ENCODE results near the gene G6PC1.

The G6PC1 gene

GRCh38 chr17:42928714-42929496 lies 28.3 kb downstream of the G6PC1 start:
- no peak for TF ChIP-seq TEAD4 (IDR thresholded peaks at IDR 0.05)
- TF ChIP-seq FOXM1 (IDR thresholded peaks at IDR 0.05; ENCODE audit: borderline replicate concordance, low read depth) = no peak
- no peak for TF ChIP-seq TCF12 (IDR thresholded peaks at IDR 0.05; ENCODE audit: low read depth)
- TF ChIP-seq TAF1 (IDR thresholded peaks at IDR 0.05; ENCODE audit: low read depth) = no peak
- no peak for TF ChIP-seq CEBPB (IDR thresholded peaks at IDR 0.05)
- no peak for TF ChIP-seq EGR1 (IDR thresholded peaks at IDR 0.05)
- TF ChIP-seq YY1 (IDR thresholded peaks at IDR 0.05; ENCODE audit: low read depth) = no peak
- no peak for TF ChIP-seq MAX (IDR thresholded peaks at IDR 0.05)
- TF ChIP-seq RAD21 (IDR thresholded peaks at IDR 0.05; ENCODE audit: low read depth) = peak; percentile 63

- TF ChIP-seq CEBPB (IDR thresholded peaks at IDR 0.05) = no peak
- TF ChIP-seq NFIC (IDR thresholded peaks at IDR 0.05) = no peak
- TF ChIP-seq FOXM1 (IDR thresholded peaks at IDR 0.05; ENCODE audit: borderline replicate concordance, low read depth) = no peak
- no peak for TF ChIP-seq ZBTB7A (IDR thresholded peaks at IDR 0.05; ENCODE audit: low read depth)
- TF ChIP-seq TAF1 (IDR thresholded peaks at IDR 0.05; ENCODE audit: low read depth) = no peak
- TF ChIP-seq MAX (IDR thresholded peaks at IDR 0.05) = no peak
- no peak for TF ChIP-seq USF1 (IDR thresholded peaks at IDR 0.05)
- no peak for TF ChIP-seq EGR1 (IDR thresholded peaks at IDR 0.05)
- no peak for TF ChIP-seq REST (IDR thresholded peaks at IDR 0.05; ENCODE audit: low read depth)
- no peak for TF ChIP-seq CREB1 (IDR thresholded peaks at IDR 0.05; ENCODE audit: low read depth)
- no peak for TF ChIP-seq YY1 (IDR thresholded peaks at IDR 0.05; ENCODE audit: low read depth)
These were observed 28.9 kb downstream of the G6PC1 start for GRCh38 chr17:42929497-42929844.

GRCh38 chr17:42937712-42938596 lies 37.4 kb downstream of the G6PC1 start:
- TF ChIP-seq EP300 (IDR thresholded peaks at IDR 0.05; ENCODE audit: borderline replicate concordance) = no peak
- no peak for TF ChIP-seq MAX (IDR thresholded peaks at IDR 0.05)
- TF ChIP-seq ZBTB7A (IDR thresholded peaks at IDR 0.05; ENCODE audit: low read depth) = no peak
- no peak for TF ChIP-seq USF1 (IDR thresholded peaks at IDR 0.05)
- TF ChIP-seq RAD21 (IDR thresholded peaks at IDR 0.05; ENCODE audit: low read depth) = peak; percentile 90
- no peak for TF ChIP-seq YY1 (IDR thresholded peaks at IDR 0.05; ENCODE audit: low read depth)
- TF ChIP-seq REST (IDR thresholded peaks at IDR 0.05; ENCODE audit: low read depth) = no peak

- no peak for TF ChIP-seq EGR1 (IDR thresholded peaks at IDR 0.05)
These were observed 43.6 kb downstream of the G6PC1 start for GRCh38 chr17:42944211-42944610.

GRCh38 chr17:42946812-42947211 lies 46.2 kb downstream of the G6PC1 start:
- TF ChIP-seq EGR1 (IDR thresholded peaks at IDR 0.05) = no peak
- TF ChIP-seq MAX (IDR thresholded peaks at IDR 0.05) = no peak
- TF ChIP-seq TAF1 (IDR thresholded peaks at IDR 0.05; ENCODE audit: low read depth) = no peak
- TF ChIP-seq TEAD4 (IDR thresholded peaks at IDR 0.05) = no peak
- no peak for TF ChIP-seq NFIC (IDR thresholded peaks at IDR 0.05)
- no peak for TF ChIP-seq TCF12 (IDR thresholded peaks at IDR 0.05; ENCODE audit: low read depth)
- no peak for TF ChIP-seq USF1 (IDR thresholded peaks at IDR 0.05)
- TF ChIP-seq EP300 (IDR thresholded peaks at IDR 0.05; ENCODE audit: borderline replicate concordance) = no peak
- no peak for TF ChIP-seq REST (IDR thresholded peaks at IDR 0.05; ENCODE audit: low read depth)
- no peak for TF ChIP-seq CEBPB (IDR thresholded peaks at IDR 0.05)
- TF ChIP-seq RAD21 (IDR thresholded peaks at IDR 0.05; ENCODE audit: low read depth) = no peak
- TF ChIP-seq ZBTB7A (IDR thresholded peaks at IDR 0.05; ENCODE audit: low read depth) = no peak
- TF ChIP-seq CREB1 (IDR thresholded peaks at IDR 0.05; ENCODE audit: low read depth) = no peak
- no peak for TF ChIP-seq YY1 (IDR thresholded peaks at IDR 0.05; ENCODE audit: low read depth)
- no peak for TF ChIP-seq FOXM1 (IDR thresholded peaks at IDR 0.05; ENCODE audit: borderline replicate concordance, low read depth)

Measured in Ishikawa (cell line).